IMR-90 (cell line): Measurements from ENCODE around the gene CNKSR3. TPM values are rescaled to one million over a fixed set of nuclear protein-coding genes. Genes with fewer than 3 reads are reported as not detected.

Experiments
- ATAC-seq: fragments of 200-7000 bp; cut with Tn5 transposase; 2 replicates; pipeline ENCODE4 v1.9.1; 2020; ENCODE audit warnings: low read depth, mild to moderate bottlenecking, moderate library complexity
- BruUV-seq: library from RNA; stranded (reverse); fragments of 400-500 nt; replicated peaks from 2 replicates; lab custom pipeline; 2021; lab: Mats Ljungman, UMichigan
- CTCF ChIA-PET: fragments of 300-600 bp; formaldehyde crosslinking; extraction: SDS; loops from one replicate; lab custom pipeline; 2021; ENCODE audit warnings: antibody characterized with exemption; lab: Yijun Ruan, JAX
- POLR2A ChIA-PET: fragments of 300-600 bp; sonication (Branson Sonifier 250); formaldehyde crosslinking; loops from one replicate; lab custom pipeline; 2022; ENCODE audit warnings: antibody characterized with exemption; ENCODE audit not compliant: unreplicated experiment; lab: Charles Lee
- DNase-seq: peaks from one replicate; pipeline ENCODE4 v3.0.0; 2013
- H2AFZ ChIP-seq: replicated peaks from 2 replicates; pipeline ENCODE3; 2013; ENCODE audit warnings: low read length, mild to moderate bottlenecking; ENCODE audit not compliant: poor library complexity
- H2AK5ac ChIP-seq: 2 replicates; pipeline ENCODE4 v1.6.1; 2013; ENCODE audit warnings: low read depth, low read length, inconsistent platforms
- H2AK9ac ChIP-seq: replicated peaks from 2 replicates; pipeline ENCODE3; 2013; ENCODE audit warnings: mild to moderate bottlenecking, low read depth, low read length, moderate library complexity; ENCODE audit not compliant: poor library complexity
- H2BK120ac ChIP-seq: 2 replicates; pipeline ENCODE4 v1.6.1; 2013; ENCODE audit warnings: low read depth, low read length, inconsistent platforms
- H2BK15ac ChIP-seq: 3 replicates; pipeline ENCODE4 v1.6.1; 2013; ENCODE audit warnings: low read depth, low read length, inconsistent platforms
- H2BK20ac ChIP-seq: 2 replicates; pipeline ENCODE4 v1.6.1; 2013; ENCODE audit warnings: low read depth, mild to moderate bottlenecking, inconsistent platforms, low read length, moderate library complexity
- H2BK5ac ChIP-seq: 2 replicates; pipeline ENCODE4 v1.6.1; 2013; ENCODE audit warnings: mild to moderate bottlenecking, low read depth, low read length, inconsistent platforms; ENCODE audit not compliant: poor library complexity, severe bottlenecking
- H3K14ac ChIP-seq: replicated peaks from 2 replicates; pipeline ENCODE4 v1.6.1; 2013; ENCODE audit warnings: low read depth, low read length, inconsistent platforms
- H3K18ac ChIP-seq: 2 replicates; pipeline ENCODE4 v1.6.1; 2013; ENCODE audit warnings: low read depth, low read length, control low read depth
- H3K23ac ChIP-seq: 2 replicates; pipeline ENCODE4 v1.6.1; 2013; ENCODE audit warnings: low read depth, low read length, inconsistent platforms
- H3K27ac ChIP-seq: 2 replicates; pipeline ENCODE4 v1.5.1; 2013; ENCODE audit warnings: mild to moderate bottlenecking, control low read depth, low read length; ENCODE audit not compliant: insufficient read depth
- H3K27me3 ChIP-seq: 2 replicates; pipeline ENCODE4 v1.6.1; 2013; ENCODE audit warnings: low read length; ENCODE audit not compliant: control insufficient read depth, insufficient read depth
- H3K36me3 ChIP-seq: 2 replicates; pipeline ENCODE4 v1.6.1; 2013; ENCODE audit warnings: low read length, mixed read lengths; ENCODE audit not compliant: control insufficient read depth, insufficient read depth
- H3K4ac ChIP-seq: 2 replicates; pipeline ENCODE4 v1.6.1; 2013; ENCODE audit warnings: low read depth, low read length, inconsistent platforms
- H3K4me1 ChIP-seq: 2 replicates; pipeline ENCODE4 v1.6.1; 2013; ENCODE audit warnings: low read length, mixed read lengths; ENCODE audit not compliant: control insufficient read depth, insufficient read depth
- H3K4me2 ChIP-seq: 2 replicates; pipeline ENCODE4 v1.6.1; 2013; ENCODE audit warnings: low read depth, mild to moderate bottlenecking, control low read depth, low read length, moderate library complexity
- H3K4me3 ChIP-seq: 2 replicates; pipeline ENCODE4 v1.5.1; 2013; ENCODE audit warnings: low read depth, mild to moderate bottlenecking, control low read depth, low read length, moderate library complexity; ENCODE audit not compliant: insufficient read depth
- H3K56ac ChIP-seq: 2 replicates; pipeline ENCODE4 v1.6.1; 2013; ENCODE audit warnings: low read length, inconsistent platforms; ENCODE audit not compliant: insufficient read depth; ENCODE audit errors: extremely low read depth
- H3K79me1 ChIP-seq, 2 experiments: 2 replicates each; pipeline ENCODE4 v1.6.1; 2013; ENCODE audit warnings: low read length in 2 of 2, inconsistent platforms in 1 of 2, low read depth in 1 of 2
- H3K9ac ChIP-seq: 2 replicates; pipeline ENCODE4 v1.6.1; 2013; ENCODE audit warnings: low read depth, low read length, control low read depth
- H3K9me1 ChIP-seq: 2 replicates; pipeline ENCODE4 v1.6.1; 2013; ENCODE audit warnings: low read length, inconsistent platforms; ENCODE audit not compliant: insufficient read depth
- H3K9me3 ChIP-seq: 2 replicates; pipeline ENCODE4 v1.6.1; 2013; ENCODE audit warnings: low read length; ENCODE audit not compliant: control insufficient read depth, insufficient read depth
- H4K20me1 ChIP-seq: 2 replicates; pipeline ENCODE4 v1.6.1; 2013; ENCODE audit warnings: low read length, inconsistent platforms; ENCODE audit not compliant: insufficient read depth
- H4K5ac ChIP-seq: 2 replicates; pipeline ENCODE4 v1.6.1; 2013; ENCODE audit warnings: mild to moderate bottlenecking, low read depth, low read length, control low read depth
- H4K8ac ChIP-seq, 2 experiments: 2 replicates each; pipeline ENCODE4 v1.6.1; 2013; ENCODE audit warnings: low read depth in 2 of 2, low read length in 2 of 2, control low read depth in 1 of 2, inconsistent platforms in 1 of 2
- H4K91ac ChIP-seq: 2 replicates; pipeline ENCODE4 v1.6.1; 2013; ENCODE audit warnings: low read depth, low read length, inconsistent platforms; ENCODE audit not compliant: insufficient read depth
- CEBPB ChIP-seq: IDR thresholded peaks from 2 replicates; pipeline ENCODE4 v1.6.1; 2012; ENCODE audit warnings: low read depth, low read length, improper control_type of control experiment
- RCOR1 ChIP-seq: IDR thresholded peaks from 2 replicates; pipeline ENCODE4 v1.6.1; 2012; ENCODE audit warnings: mild to moderate bottlenecking, low read length, improper control_type of control experiment; ENCODE audit not compliant: insufficient replicate concordance
- RFX5 ChIP-seq: IDR thresholded peaks from 2 replicates; pipeline ENCODE4 v1.8.0; 2012; ENCODE audit warnings: low read depth, mild to moderate bottlenecking, low read length, moderate library complexity
- SMC3 ChIP-seq: fragments of 150-350 bp; IDR thresholded peaks from 2 replicates; pipeline ENCODE4 v1.6.1; 2016; ENCODE audit warnings: low read depth, mild to moderate bottlenecking, antibody characterized with exemption, low read length, moderate library complexity
- WGBS, 2 experiments: methylation state at CpG; one replicate each; pipeline versions ENCODE4 v1.1.5 to v1.1.7; 2013; ENCODE audit warnings: missing lambda C conversion rate in 2 of 2; ENCODE audit not compliant: insufficient read length in 1 of 2; ENCODE audit errors: extremely low coverage in 2 of 2; 5-methylcytosine and 5-hydroxymethylcytosine counted together
- dilution Hi-C: fragments of 300-500 bp; cut with HindIII; formaldehyde crosslinking; loops from one replicate; pipeline ENCODE4 v1.14.3; 2018; ENCODE audit warnings: low sequenced_read_pairs; ENCODE audit not compliant: unreplicated experiment
- in situ Hi-C: fragments of 300-500 bp; cut with MboI; formaldehyde crosslinking; loops from 3 replicates; pipeline ENCODE4 v1.14.3; 2019; ENCODE audit warnings: low sequenced_read_pairs, inconsistent platforms, mixed read lengths
- intact Hi-C: fragments of 100-400 bp; cut with micrococcal nuclease; formaldehyde crosslinking; loops from 2 replicates; pipeline ENCODE4 v1.10.0; 2022
- polyA plus RNA-seq, 3 experiments: library from polyadenylated mRNA; depleted of rRNA; stranded (reverse); fragments of >200 nt; gene quantifications; 2 replicates each; pipeline ENCODE4 v1.2.3, GENCODE V29; 2012; ENCODE audit warnings: low replicate concordance in 1 of 3
- total RNA-seq: library from RNA; depleted of rRNA; stranded (reverse); fragments of >200 nt; gene quantifications from 2 replicates; pipeline ENCODE4 v1.2.3, GENCODE V29; 2012
- TF ChIP-seq, protein P1 (sequence below): fragments of 150-350 bp; IDR thresholded peaks from 2 replicates; pipeline ENCODE4 v1.6.1; 2016; ENCODE audit warnings: low read depth, mild to moderate bottlenecking, low read length, moderate library complexity, borderline replicate concordance

The CNKSR3 gene
- total and polyA plus RNA-seq, 2 of the 4 experiments (the other 2 are of a cell fraction): 6.7 to 15.8 TPM

DNA sequence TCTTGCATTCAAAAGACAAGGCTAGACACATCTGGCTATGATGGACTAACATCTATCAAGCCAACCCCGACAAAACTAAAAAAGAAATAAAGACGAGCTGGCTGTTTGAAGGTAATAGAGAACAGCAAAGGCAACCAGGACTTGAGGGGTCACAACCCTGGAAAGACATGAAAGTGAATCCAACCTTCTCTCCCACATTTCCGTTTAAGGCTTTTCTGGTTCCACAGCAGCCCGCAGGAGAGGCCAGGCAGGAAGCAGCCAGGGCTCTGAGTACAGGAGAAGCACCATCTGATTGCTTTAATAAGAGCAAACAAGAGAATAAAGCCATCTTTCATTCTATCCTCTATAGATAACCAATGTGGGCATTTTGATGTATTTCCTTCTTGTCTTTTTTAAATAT, 14.3 kb downstream of the CNKSR3 start (continued):
- TF ChIP-seq SMC3 (no peak), CEBPB (no peak), RFX5 (no peak)

DNA sequence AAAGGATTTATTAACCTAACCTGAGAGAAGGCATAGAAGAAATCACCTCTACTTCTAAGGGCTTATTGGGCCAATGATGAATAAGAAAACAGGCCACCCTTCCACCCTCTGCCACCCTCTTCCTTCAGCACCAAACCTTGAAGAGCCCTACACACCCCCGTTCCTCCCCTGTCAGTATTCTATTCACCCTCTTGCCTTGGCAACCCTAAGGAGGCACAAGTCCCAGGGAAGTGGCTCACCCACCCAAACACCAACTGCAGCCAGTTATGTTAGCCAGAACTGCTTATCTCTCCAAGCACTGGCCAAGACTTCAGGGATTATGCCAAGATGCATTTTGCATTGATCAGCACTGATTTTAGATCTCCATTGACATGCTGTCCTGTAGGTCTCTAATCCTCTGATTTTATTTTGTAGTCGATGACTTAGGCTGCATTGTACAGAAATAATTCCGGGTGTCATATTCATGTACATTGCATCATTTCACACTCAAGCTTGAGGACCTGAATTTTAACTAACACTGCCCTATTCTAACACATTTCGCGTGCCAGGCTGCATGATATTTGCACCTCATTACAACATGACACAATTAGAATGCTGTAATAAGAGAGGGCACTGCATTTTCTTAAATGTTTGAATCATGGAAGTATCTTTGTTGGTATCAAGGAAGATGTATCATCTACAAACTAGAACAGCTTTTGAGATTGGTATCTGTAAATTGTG, 15.7 kb downstream of the CNKSR3 start:
- Histone ChIP-seq H3K27ac (no peak overlapping the region), H3K79me1 (peaks cover 31 to 76% of the 10 kb centered on the region in 2 experiments), H3K23ac (no peak overlapping the region), H3K9me3 (no peaks in the 10 kb centered on the region), H3K56ac (no peak overlapping the region), H2BK5ac (no peak overlapping the region), H3K4me1 (peaks cover 4% of the 10 kb centered on the region), H3K4ac (no peak overlapping the region), H3K9me1 (peaks cover 16% of the 10 kb centered on the region; the same call in 1 of the 2 replicates), H3K36me3 (peaks cover 1% of the 10 kb centered on the region; the same call in 1 of the 2 replicates), H3K18ac (no peak overlapping the region), H3K14ac (no peak overlapping the region), H4K5ac (no peak overlapping the region), H2AK5ac (no peak overlapping the region), H2AK9ac (no peak overlapping the region), H4K8ac (no peak overlapping the region), H3K27me3 (no peaks in the 10 kb centered on the region), H3K4me2 (no peak overlapping the region), H2BK15ac (no peak overlapping the region), H2BK120ac (no peak overlapping the region), H3K9ac (no peak overlapping the region), H4K91ac (no peak overlapping the region), H2AFZ (no peak overlapping the region), H3K4me3 (no peak overlapping the region), H4K20me1 (peaks cover 15% of the 10 kb centered on the region), H2BK20ac (no peak overlapping the region)
- in situ Hi-C loops (no loop called here), intact Hi-C loops (no loop called here), dilution Hi-C loops (no loop called here)
- no peak for ATAC-seq
- no peak for DNase-seq
- no TSS peak for BruUV-seq
- TF ChIP-seq CEBPB (peak; percentile 29; the same call in 1 of the 2 replicates), RCOR1 (no peak), RFX5 (no peak)
- TF ChIP-seq, protein P1, sequence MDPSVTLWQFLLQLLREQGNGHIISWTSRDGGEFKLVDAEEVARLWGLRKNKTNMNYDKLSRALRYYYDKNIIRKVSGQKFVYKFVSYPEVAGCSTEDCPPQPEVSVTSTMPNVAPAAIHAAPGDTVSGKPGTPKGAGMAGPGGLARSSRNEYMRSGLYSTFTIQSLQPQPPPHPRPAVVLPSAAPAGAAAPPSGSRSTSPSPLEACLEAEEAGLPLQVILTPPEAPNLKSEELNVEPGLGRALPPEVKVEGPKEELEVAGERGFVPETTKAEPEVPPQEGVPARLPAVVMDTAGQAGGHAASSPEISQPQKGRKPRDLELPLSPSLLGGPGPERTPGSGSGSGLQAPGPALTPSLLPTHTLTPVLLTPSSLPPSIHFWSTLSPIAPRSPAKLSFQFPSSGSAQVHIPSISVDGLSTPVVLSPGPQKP: no peak
- WGBS, 2 experiments: no CpG with 5 or more reads among the region's 5 CpGs
- POLR2A ChIA-PET: interaction anchor here (0.6 kb wide), 1 partner anchor 80 kb away, joined by 6 read pairs; no protein-coding TSS in a partner anchor
- CTCF ChIA-PET: interaction anchor here (0.7 to 1.0 kb wide), 2 partner anchors 15 to 217 kb away, joined by 3 to 10 read pairs; partner anchors contain the start of gene CNKSR3
